Peyer's patch (tissue), 4 donors: ENCODE results near the gene KLHL18.

ENCODE experiments used
- POLR2A ChIP-seq, 2 donors: fragments of 450-650 bp; IDR thresholded peaks; one replicate each; pipeline ENCODE4 v1.5.1; 2017; ENCODE audit warnings: antibody characterized with exemption in 2 of 2, mild to moderate bottlenecking in 2 of 2, moderate library complexity in 2 of 2
- TF ChIP-seq, protein P1 (sequence below), 6 experiments: fragments of 450-650 bp in 4 of 6; fragments of 200-600 bp in 2 of 6; sonication (generic) in 1 of 6; IDR thresholded peaks; one replicate each; pipeline ENCODE4 v1.5.1; 2017 to 2019; ENCODE audit warnings: antibody characterized with exemption in 6 of 6, mild to moderate bottlenecking in 3 of 6, moderate library complexity in 1 of 6

DNA sequence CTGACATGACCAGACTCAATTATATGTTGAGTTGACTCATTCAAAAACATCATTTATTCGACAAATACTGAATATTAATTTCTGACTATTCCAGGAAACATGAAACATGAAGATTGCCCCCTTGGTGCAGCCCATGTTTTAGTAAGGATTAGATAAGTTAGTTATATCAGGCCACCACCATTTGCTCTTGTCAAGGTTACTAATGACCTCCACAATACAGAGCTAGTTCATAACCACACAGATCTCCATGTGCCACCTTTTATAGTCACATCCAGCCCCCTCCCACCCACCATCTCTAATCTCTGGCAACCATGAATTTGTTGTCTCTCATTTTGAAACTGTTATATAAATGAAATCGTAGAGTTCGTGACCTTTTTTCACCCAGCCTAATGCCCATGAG, 15.7 kb downstream of the KLHL18 start:
- TF ChIP-seq, protein P1, sequence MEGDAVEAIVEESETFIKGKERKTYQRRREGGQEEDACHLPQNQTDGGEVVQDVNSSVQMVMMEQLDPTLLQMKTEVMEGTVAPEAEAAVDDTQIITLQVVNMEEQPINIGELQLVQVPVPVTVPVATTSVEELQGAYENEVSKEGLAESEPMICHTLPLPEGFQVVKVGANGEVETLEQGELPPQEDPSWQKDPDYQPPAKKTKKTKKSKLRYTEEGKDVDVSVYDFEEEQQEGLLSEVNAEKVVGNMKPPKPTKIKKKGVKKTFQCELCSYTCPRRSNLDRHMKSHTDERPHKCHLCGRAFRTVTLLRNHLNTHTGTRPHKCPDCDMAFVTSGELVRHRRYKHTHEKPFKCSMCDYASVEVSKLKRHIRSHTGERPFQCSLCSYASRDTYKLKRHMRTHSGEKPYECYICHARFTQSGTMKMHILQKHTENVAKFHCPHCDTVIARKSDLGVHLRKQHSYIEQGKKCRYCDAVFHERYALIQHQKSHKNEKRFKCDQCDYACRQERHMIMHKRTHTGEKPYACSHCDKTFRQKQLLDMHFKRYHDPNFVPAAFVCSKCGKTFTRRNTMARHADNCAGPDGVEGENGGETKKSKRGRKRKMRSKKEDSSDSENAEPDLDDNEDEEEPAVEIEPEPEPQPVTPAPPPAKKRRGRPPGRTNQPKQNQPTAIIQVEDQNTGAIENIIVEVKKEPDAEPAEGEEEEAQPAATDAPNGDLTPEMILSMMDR (IDR thresholded peaks at IDR 0.05) = no peak
- TF ChIP-seq POLR2A (IDR thresholded peaks at IDR 0.05) = no peak
